ENCODE results near the gene EXOC6B.

Gene EXOC6B

DNA sequence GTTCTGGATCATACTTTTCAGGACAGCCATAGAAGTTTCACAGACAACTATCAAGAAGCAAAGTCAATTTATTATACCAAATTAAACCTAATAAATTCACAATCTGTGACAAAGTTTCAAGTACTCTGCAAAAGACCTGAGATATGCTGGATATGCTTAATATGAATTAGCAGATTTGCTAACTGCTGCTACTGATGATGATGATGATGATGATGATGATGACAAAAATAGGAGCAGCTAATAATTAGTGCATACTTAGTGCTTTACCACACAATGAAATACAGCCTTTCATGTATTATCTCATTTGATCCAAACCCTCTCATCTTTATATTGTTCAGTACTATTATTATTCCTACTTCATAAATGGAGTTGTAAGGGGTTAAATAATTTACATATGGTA lies 462.4 kb downstream of the EXOC6B start:
- DNase-seq (ENCODE audit: low read depth), result no peak

DNA sequence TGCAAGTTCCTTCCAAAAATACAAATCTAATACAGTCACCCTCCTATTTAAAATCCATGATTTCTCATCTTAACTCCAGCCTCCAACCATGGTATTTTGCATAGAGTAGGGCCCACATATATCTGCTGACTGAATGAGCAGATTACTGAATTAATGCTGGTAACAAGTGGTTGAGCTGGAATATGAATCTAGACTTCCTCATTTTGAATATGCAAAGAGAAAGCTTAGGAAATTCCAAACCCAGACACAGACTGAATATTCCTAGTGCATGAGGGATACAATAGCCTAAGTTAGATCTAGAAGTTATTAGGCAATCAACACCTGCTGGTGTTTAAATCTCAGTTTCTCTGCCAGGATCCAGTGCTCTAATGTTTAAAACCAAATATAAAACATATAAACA lies 463.1 kb downstream of the EXOC6B start:
- no peak for DNase-seq (ENCODE audit: low read depth)

DNA sequence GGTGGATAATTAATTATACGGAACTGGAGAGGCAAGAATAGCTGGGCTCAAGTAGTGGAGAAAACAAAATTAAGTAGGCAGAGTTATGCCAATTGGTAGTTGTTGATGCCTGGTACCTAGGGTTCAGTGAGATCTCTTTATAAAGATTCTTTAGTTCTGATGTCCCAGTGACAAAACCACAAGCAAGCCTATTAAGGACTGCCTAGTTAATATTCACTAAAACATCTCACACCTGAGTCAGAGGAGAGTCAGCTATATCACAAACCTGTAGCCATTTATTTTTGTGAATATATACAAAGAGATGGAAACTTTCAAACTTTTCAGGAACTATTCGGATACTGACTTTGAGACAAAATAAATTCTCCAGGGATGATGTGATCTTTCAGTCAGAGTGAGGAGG lies 464.3 kb downstream of the EXOC6B start:
- no peak for DNase-seq (ENCODE audit: low read depth)

DNA sequence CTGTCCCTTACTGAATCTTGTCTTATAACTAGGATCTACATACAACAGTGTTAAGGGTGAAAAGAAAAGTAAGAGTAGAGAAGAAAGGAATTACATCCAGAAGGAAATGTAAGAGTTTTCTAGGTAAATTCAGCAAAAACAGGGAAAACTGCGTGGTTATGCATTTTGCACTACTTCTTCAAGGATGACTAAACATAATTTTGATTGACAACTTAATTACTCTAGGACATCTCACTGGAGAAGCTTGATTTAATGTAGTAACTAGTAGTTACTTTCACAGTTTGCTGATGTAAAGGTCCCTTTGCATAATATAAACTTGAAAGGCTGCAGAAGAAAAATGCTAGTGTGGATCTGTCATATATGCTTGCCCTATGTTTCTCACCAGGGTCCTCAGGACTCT lies 464.8 kb downstream of the EXOC6B start:
- no peak for DNase-seq (ENCODE audit: low read depth)

DNA sequence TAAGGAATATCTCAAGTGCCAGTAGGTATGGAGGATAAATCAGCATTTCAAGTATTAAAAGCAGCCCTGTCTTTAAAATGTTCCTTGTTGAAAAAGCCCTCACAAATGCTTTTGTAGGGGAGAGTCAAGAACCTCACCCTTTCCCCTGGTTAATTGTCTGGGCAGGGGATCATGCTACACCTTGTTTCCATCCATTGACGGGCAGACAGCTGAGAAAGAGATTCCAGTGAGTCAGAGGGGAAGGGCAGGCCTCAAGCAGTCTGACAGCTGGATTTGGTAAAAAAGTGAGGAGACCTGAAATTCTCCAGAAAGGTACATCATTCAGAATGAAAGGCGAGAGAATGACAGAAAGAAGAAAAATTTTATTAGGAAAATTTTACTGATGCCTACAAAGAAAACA lies 475.0 kb downstream of the EXOC6B start:
- no peak for DNase-seq (ENCODE audit: low read depth)

DNA sequence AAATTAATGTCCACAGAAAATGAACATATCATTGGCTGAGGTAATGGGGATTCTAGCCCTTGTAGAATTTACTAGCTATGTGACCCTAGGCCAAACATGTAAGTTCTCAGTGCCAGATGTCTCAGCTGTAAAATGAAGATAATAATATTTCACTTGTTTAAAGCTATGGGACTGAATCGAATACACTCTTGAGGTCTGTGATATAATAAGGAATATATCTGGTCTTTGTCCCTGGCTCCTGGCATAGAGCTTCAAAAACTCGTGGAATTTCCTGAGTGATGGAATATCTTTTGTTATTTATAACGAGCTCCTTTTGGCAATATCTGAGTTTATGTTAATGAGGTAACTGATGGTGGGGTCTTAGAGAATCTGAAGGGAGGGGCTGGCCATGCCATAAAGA lies 476.8 kb downstream of the EXOC6B start:
- no peak for DNase-seq (ENCODE audit: low read depth)

DNA sequence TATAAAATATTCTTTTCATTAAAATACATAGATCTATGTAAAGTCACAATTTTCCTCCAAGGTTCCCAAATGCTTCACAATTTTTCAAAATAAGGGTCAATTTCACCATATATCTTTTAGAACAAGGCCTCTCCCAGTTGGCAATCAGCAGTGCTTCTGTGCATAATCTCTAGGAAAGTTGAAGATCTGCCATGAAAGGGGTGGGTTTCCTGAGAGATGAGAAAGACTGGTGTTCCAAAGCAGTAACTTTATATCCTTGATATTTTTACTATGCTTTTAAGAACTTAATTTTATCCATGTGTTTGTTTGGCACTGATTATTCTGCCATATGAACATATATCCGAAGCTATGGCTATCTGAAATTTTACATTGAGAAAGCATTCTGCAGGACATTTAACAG lies 478.8 kb downstream of the EXOC6B start:
- no peak for DNase-seq (ENCODE audit: low read depth)

DNA sequence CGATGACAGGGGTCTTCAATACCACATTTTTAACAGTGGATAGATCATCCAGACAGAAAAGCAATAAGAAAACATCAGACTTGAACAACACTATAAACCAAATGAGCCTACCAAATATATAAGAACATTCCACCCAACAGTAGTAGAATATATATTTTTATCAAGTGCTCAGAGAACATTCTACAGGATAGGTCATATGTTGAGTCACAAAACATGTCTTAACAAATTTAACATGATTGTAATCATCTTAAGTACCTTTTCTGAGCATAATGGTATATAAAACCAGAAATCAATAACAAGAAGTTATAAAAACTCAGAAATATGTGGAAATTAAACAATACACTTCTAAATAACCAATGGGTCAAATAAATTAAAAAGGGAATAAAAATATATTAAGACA lies 484.2 kb downstream of the EXOC6B start:
- DNase-seq (ENCODE audit: low read depth), result no peak

DNA sequence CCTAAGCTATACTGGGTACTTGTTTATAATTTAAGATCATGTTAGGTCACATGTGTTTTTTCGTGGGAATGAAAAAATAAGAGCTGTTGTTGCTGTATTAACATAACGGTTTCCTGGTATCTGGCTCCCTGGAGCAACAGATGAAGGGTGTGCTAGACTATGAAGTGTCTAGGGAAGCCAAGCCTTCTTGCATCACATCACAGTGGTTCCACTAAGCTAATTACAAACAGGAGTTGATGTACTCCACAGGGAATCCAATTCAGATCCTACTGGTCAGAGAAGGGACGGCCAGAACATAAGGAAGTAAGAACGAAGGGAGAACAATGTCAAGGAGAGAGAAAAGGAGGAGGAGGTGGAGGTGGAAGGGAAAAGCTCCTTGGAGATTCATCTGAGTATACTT lies 485.2 kb downstream of the EXOC6B start:
- no peak for DNase-seq (ENCODE audit: low read depth)

DNA sequence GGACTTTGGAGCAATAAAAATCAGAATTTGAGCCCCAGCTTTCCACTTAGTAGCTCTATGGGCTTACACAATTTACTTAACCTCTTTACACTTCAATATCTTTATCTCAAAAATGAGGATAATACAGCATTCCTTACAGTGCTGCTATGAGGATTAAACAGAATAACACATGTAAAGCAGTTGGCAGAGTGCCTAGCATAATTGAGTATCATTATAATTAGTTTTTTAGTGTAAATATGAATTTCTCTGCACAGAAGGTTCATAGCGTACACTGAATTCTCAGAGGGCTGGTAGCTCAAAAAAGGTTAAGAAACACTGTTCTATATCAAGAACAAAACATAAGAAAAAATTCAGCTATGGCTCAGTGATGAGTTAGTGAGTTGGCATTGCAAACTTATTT lies 487.8 kb downstream of the EXOC6B start:
- DNase-seq (ENCODE audit: low read depth), result no peak

DNA sequence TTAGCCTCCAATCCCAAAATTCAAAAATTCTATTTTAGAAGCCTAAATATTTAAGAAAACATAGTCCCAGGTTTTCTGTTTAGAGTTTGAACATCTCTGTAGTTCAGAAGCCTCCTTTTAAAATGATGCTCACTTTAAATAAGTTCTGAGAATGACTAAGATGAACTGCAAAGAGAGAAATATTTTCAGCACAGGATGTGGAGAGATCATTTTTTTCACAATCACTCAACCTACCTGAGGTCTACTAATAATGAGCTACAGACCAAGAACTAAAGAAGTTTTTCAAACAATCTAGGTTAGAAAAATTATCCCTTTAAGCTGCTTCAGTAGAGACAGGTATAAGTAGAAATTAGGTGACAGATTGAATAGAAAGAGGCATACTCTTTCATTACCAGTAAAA lies 493.1 kb downstream of the EXOC6B start:
- no peak for DNase-seq (ENCODE audit: low read depth)

DNA sequence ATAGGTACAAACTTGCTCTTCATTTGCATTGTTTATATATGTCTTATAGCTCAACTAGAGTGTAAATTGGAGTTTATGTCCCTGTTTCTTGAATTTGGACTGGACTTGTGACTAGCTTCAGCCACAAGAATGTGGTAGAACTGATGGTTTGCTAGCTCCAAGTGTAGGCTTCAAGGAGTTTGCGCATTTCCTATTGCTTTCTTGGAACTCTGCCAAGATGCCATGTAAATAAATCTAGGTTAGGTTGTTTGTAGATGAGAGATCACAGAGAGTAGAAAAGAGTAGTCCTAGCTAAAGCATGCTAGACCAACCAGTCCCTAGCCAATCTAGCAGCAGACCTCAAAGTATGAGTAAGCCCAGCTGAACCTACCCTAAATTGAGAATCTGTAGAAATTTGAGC lies 495.2 kb downstream of the EXOC6B start:
- no peak for DNase-seq (ENCODE audit: low read depth)

DNA sequence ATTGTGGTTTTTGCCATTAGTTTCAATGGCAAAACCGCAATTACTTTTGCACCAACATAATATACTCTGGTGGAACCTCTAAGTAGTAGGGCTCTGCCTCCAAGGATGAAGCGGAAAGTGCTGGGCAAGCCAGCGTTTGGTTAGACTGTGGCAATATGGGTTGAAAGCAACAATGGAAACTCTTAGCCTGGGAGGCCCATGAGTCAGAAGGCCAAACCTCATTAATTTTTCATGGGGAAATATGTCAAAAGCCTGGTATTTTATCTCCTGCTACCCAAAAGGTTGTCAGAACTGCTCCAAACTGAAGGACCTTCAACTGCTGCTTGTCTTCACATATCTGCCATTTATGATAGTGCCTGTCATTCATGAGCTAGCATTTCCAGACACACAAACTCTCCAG lies 499.1 kb downstream of the EXOC6B start:
- DNase-seq (ENCODE audit: low read depth), result no peak

DNA sequence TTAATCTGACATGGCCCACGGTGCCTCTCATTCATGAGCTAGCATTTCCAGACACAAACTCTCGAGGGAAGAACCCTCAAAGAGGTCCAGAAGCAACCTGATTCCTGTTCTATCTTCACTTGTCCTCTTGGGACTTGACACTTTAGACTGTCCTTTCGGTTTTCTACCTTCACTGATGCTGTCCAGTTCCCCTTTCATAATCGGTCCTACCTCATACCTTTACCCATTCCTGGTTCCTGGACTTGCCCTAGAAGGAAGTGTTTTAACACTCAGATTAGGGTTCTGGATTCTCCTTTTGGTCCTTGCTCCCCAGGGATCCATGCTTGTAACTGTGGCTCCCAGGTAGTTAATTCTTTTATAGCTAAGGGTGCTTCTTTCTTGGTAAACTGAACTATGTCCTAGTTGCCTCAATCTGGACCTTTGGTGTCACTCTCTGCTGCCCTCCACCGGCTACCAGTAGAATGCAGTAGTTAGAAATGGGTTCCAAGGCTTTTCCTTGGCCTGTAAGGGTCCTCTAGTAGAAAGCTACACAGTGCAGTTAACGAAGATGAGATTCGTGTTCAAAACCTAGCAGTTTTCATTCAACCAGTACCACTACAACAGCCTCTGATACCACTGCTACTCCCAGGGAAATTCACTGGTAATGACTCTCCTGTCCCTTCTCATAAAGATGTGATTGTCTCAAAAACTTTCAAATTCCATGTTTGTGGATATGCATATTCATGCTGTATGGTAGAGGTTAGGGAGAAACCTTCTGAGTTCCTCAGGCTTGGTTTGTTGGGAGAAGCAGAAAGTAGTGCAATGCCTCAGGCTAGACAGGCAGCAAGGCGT lies 500.0 kb downstream of the EXOC6B start:
- DNase-seq (ENCODE audit: low read depth), result no peak

DNA sequence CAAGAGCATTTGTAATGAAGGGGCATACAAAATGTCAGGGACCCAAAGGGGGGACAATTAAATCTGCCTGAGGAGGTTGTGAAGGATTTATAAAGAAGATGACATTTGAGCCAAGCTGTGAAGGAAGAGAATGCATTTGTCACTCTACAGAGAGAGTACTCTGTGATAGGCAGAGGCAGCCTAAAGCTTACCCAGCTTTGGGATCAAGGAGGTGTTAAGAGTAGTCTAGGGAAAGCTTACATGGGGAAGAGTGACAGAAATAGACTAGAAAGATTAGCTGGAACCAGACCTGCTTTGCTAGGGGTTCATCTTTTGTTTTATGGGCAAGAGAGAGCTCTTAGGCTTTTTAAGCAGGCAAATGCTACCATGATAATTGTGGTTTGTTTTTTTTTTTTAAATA lies 509.1 kb downstream of the EXOC6B start:
- DNase-seq (ENCODE audit: low read depth), result no peak

DNA sequence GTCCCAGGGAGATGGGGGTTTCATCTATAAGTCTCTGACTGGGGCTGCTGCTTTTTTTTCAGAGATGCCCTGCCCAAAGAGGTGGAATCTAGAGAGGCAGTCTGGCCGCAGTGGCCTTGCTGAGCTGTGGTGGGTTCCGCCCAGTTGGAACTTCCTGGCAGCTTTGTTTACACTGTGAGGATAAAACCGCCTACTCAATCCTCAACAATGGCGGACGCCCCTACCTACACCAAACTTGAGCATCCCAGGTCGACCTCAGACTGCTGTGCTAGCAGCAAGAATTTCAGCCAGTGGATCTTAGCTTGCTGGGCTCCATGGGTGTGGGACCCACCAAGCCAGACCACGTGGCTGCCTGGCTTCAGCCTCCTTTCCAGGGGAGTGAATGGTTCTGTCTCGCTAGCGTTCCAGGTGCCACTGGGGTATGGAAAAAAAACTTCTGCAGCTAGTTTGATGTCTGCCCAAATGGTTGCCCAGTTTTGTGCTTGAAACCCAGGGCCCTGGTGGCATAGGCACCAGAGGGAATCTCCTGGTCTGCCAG lies 525.6 kb downstream of the EXOC6B start:
- no peak for DNase-seq (ENCODE audit: low read depth)

DNA sequence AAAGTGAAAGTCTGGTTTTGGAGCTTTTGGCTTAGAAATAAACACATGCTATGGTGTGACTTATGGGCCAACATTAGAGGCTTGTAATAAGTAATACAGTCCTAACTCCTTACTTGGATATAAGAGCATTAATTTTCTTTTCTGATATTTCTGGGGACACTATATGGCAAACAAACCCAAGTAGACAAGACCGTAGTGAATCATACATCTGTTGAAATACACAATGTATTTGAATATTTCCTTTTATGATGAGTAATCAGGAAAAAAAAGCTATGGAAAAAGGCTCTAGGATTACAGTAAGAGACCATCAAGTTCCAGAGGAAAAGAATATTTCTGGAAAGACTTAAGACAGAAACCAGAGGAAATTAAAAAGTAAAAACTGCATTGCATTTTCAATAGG lies 532.2 kb downstream of the EXOC6B start:
- no peak for DNase-seq (ENCODE audit: low read depth)

DNA sequence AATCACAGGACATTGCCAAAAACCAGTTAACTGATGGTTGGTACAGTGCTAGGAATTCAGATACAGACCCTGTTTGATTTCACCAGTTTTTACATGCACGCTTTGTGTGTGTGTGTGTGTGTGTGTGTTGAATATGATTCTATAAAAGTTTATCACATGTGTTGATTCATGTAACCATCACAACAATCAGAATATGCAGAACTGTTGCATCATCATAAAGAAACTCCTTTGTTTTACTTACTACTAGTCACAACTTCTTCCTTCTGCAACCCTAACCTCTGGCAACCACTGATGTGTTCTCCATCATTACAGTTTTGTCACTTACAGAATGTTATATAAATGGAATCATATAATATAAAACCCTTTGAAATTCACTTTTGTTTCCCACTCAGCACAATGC lies 533.4 kb downstream of the EXOC6B start:
- DNase-seq (ENCODE audit: low read depth), result no peak

DNA sequence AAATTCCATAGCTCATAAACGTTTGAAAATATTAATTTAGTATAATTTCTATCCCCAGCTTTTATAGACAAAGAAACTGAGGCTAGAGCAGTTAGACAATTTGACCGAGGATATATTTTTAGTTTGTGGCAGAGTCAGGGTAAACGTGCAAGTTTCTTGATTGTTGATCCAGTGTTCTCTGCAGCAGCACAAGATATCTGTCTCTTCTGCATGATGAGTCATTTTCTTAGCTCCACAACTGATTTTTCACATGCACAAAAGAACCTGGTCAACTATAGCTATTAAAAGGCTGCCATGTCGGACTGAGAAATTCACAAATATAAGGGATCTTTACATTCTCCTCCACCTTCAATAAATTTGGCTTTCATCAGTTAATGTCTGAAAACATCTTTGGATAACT lies 534.8 kb downstream of the EXOC6B start:
- DNase-seq (ENCODE audit: low read depth), result no peak

DNA sequence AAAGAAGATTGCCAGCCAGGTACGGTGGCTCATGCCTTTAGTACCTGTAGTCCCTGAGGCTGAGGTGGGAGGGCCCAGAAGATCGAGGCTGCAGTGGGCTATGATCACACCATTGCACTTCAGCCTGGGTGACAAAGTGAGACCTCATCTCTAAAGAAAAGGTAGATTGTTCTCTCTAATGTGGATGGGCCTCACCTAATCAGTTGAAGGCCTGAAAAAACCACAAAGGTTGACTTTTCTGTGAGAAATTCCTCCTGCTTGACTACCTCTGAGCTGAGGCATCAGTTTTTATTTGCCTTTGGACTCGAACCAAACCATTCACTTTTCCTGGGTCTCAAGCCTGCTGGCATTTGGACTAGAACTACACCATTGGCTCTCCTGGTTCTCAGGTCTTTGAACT lies 536.1 kb downstream of the EXOC6B start:
- no peak for DNase-seq (ENCODE audit: low read depth)

DNA sequence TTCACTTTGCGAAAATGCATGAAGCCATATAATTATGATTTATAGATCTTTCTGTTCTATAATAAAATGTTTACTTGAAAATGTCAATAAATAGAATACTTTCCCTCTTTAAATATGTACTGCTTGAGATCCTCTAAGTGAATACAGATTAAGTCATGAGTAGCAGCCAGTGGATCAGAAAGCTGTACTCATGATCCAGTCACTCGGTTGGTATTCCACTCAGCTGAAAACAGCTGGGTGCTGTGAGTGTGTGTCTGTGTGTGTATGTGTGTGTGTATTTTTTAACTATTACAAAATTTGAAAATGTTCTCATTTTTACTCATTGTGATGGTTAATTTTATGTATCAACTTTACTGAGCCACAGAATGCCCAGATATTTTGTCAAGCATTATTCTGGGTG lies 536.5 kb downstream of the EXOC6B start:
- no peak for DNase-seq (ENCODE audit: low read depth)

DNA sequence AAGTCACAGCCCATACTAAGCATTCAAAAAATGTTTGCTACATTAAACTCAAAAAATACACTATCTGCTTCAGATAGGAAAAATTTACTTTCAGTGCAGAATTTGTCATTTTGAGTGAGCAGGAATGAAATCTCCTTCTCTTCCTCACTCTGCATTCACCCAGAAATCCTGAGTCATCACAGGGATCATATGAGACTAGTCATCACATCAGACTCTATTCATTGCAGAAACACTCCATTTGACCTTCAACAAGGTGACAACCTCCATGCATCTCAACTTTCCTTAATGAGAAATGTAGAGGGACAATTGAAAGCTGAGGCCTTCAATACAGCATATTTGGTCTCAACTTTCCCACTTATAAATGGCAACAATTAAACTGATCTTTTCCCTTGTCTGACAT lies 547.8 kb downstream of the EXOC6B start:
- no peak for DNase-seq (ENCODE audit: low read depth)

DNA sequence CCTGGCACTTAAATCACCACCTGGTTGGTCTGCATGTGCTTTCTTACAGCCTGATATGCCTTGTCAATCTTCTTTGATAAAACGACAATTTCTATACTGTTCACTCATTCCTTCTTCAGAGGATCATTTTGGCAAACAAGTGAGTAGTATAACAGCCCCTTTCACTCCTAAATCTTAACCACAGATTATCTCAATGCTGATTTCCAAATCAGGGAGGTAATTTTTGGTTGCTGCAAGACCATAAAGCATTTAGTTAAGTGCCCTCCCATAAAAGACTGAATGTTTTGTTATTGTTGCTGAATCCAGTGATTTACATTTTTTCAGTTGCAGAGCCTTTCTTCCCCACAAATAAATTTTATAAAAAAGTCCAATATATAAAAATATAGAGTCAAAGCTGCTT lies 549.0 kb downstream of the EXOC6B start:
- no peak for DNase-seq (ENCODE audit: low read depth)

DNA sequence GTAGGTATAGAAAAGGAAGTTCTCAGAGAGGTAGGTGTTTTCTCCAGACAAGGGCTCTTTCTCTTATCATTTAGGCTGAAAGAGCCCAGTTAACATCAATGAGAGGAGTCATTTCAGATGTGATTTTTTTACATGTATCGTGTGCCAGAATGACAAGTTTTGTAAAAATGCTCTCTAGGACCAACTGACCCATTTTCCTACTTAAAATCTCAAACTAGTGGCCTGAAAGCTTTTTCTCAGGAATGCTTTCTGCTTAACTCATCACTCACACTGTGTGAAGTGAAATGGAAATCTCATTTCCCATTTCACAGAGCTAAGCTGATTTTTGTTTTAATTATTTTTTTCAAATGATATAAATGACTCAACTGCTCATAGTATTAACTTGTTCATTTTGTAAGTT lies 549.5 kb downstream of the EXOC6B start:
- no peak for DNase-seq (ENCODE audit: low read depth)

All from stimulated activated CD8-positive, alpha-beta memory T cell treated with anti-CD3 and anti-CD28 coated beads, Interleukin-7, amount 100 ng/mL, for 24 hours (primary cell).